ENCODE data around the gene NPFF.

Gene NPFF

DNA sequence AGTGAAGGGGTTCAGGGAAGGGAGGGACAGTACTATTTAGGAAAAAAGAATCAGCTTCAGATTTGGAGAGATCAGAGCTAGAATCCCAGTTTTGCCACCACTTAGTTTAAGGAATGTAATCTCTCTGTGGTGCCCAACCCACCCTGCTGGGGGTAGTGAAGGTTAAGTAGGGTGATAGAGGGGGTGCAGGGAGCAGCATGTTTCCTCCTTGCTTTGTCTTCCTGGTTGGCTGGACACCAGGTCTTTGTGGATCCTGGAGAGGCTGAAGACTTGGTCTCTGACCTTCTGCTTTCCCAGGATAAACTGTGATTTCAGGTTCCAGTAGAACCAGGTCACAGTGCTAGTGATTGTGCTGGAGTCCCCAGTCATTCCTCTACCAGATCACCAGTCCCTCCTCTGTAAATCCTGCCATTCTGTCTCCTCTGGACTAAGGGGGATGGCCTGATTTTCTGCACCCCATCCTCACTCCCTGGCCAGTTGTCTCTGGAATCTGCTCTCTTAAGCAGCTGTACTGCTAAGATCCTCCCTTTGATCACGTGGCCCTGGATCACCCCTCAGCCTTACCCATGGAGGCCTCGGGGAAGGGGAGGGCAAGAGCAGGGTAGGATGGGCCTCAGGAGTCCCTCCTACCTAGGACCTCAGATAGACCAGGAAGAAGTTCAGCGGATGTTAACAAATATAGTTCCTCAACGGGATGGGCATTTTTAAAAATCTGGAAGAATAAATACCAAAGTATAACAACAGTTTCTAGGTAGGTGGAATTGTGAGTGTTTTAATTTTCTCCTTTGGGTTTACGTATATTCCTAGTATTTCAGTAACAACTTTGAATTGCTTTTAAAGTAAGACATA lies 11.2 kb downstream of the NPFF start:
- Histone ChIP-seq H3K9ac (ENCODE audit: low read depth, low read length) (no peak overlapping the region), H3K4me1 (ENCODE audit: insufficient read depth, low read length) (peaks cover 22% of the 10 kb centered on the region), H3K36me3 (ENCODE audit: insufficient read depth, low read length) (no peaks in the 10 kb centered on the region), H3K9me3 (ENCODE audit: control insufficient read depth, insufficient read depth, low read length) (no peaks in the 10 kb centered on the region)

DNA sequence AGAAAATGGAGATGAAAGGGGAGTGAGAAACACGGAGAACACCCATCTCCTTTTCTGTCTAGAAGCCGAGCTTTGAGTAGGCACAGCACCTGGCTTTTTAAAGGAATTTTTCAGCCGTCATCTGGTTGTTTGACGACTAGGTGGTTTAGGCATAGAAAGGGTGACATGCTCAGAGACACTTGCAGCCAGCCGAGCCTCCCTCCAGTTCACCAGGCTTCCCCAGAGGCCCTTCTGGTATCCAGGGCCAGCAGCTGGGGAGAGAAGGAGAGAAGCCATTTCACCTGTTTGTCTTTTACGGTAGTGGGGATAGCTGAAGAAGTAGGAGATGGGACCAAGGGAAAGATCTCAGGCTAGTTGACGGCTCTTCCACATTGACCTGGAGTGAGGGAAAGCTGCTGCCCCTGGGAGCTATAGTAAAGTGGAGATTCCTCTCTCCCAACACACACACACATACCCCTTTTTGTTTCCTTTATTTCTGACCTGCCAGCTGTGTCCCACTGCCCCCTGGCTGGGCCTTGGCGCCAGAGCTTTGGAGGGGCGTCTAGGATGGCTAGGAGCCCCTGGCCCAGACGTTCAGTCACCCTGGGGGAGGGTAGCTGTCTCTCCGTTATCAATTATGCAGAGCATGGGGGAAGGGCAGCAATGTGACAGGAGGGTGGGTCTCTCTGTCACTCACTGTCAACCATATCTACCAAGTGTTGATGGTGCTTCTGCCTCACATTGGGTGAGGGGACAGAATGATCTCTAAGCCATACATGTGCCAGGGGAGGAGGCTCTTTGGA lies 13.5 kb downstream of the NPFF start:
- Histone ChIP-seq H3K9me3 (ENCODE audit: control insufficient read depth, insufficient read depth, low read length) (no peaks in the 10 kb centered on the region), H3K4me1 (ENCODE audit: insufficient read depth, low read length) (peaks cover 22% of the 10 kb centered on the region), H3K36me3 (ENCODE audit: insufficient read depth, low read length) (no peaks in the 10 kb centered on the region), H3K9ac (ENCODE audit: low read depth, low read length) (peak overlapping the region; percentile 64)

DNA sequence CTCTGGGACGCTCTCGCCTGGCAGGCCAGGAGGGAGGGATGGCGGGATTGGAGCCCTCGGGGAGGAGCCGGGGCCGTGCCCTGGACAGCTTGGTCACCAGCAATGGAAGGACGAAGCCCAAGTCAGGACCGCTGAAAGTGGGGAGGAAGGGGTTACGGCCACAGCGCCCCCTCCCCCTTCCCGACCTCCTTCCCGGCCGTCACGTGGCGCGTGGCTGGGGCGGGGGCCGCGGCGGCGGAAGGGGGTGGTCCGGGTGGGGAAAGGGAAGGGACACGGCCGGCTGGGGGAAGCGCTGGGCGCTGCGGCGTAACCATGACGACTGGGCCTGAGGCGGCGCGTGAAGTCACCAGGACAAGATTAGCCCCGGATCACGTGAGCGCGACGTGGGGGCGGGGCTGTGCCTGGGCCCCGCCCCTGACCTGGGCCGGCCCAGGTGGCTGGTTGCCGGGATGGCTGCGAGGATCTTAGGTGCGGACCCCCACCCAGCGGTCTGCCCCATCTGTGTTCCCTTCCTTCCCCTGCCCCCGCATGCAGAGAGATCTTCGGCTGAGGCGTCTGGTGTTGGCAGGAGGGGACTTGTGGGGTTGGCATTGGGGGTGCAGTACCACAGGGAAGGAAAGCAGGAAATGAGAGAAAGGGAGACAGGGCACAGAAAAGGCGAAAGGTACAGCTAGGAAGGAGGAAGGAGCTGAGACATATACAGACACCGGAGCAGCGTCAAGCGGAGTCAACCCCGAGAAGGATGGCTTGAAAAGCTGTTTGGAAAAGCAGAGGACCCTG lies 14.3 kb downstream of the NPFF start:
- Histone ChIP-seq H3K4me1 (ENCODE audit: insufficient read depth, low read length) (peaks cover 17% of the 10 kb centered on the region), H3K36me3 (ENCODE audit: insufficient read depth, low read length) (no peaks in the 10 kb centered on the region), H3K9me3 (ENCODE audit: control insufficient read depth, insufficient read depth, low read length) (no peaks in the 10 kb centered on the region), H3K9ac (ENCODE audit: low read depth, low read length) (peak overlapping the region; percentile 64)

DNA sequence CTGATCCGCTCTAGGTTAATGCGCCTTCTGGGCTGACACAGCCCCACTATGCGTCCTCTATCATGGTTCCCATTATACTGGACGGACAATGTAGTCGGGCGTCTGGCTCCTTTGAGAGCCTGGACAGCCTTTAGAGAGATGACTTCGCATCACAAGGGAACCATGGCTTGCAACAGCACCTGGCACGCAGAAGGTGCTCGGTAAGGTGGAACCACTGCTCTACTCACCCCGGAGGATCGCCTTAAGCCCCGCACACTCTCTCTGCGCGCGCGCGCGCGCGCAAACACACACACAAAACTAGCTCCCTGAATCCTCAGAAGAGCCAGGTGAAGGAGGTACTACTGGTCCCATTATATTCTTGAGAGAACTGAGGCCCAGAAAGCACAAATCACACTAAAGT lies 15.1 kb downstream of the NPFF start:
- no peaks in the 10 kb centered on the region for H3K9me3 ChIP-seq (ENCODE audit: control insufficient read depth, insufficient read depth, low read length)
- peak overlapping the region; percentile 64 for H3K9ac ChIP-seq (ENCODE audit: low read depth, low read length)
- peaks cover 17% of the 10 kb centered on the region for H3K4me1 ChIP-seq (ENCODE audit: insufficient read depth, low read length)
- H3K36me3 ChIP-seq (ENCODE audit: insufficient read depth, low read length): no peaks in the 10 kb centered on the region

DNA sequence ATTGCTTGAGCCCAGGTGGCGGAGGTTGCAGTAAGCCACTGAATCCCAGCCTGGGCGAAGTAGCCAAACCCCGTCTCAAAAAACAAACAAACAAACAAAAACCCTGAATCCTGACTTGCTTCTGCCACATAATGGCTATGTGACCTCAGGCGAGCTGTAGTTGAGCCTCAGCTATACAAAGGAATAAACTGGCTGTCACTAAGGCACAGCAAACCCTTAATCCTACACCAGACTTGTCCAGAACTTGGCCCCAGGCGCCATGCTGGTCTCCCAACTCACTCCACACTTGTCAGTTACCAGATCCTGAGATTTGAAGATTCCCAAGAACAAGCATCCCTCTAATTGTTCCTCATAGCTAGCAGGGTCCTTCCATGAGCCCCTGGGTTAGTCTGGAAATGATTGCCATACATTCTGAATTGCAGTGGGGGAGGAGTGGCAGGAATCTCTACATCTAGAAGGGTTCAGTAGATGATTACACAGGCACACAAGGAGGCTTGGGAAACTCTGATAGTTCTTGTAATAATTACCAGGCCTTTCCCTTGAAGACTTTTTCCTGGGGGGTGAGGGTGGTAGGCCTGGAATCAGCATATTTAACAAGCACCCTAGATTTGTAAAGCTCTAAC lies 17.9 kb downstream of the NPFF start:
- peaks cover 4% of the 10 kb centered on the region for H3K4me1 ChIP-seq (ENCODE audit: insufficient read depth, low read length)
- H3K9me3 ChIP-seq (ENCODE audit: control insufficient read depth, insufficient read depth, low read length): no peaks in the 10 kb centered on the region
- peaks cover 3% of the 10 kb centered on the region; the same call in 1 of the 2 replicates for H3K36me3 ChIP-seq (ENCODE audit: insufficient read depth, low read length)
- H3K9ac ChIP-seq (ENCODE audit: low read depth, low read length): no peak overlapping the region

DNA sequence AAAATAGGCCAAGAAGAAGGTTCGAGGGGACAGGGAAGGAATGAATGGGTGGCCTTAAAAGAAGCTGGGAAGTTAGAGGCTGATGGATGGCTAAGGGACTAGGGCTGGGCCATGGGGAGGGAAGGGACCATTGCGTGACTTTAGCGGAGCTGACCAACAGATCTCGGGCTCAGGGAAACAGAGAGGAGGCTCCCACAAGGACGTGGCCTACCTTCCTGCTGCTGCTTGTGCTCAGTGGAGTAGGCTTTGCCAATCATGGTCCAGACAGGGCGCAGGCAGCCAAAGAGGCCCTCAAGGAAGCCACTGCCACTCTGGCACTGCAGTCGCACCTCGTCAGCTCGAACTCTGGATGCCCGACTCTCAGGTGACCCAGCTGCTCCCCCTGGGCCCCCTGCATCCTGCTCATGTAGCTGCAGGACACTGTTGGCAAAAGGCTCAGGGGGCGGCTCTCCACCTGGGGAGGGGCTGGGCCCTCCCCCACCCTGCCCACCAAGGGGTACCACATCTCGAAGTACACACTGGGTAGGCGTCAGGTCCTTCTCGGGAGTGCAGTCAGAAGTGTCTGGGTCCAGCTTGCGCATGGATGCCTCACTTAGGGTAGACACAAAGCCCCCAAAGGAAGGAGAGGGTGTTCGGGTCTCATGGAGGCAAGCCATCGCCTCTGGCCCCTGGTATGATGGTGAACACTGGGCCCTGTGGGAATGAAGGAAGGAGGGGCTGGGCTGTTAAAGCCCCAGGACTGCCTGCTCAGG lies 20.4 kb downstream of the NPFF start:
- Histone ChIP-seq H3K9ac (ENCODE audit: low read depth, low read length) (no peak overlapping the region), H3K4me1 (ENCODE audit: insufficient read depth, low read length) (no peaks in the 10 kb centered on the region), H3K36me3 (ENCODE audit: insufficient read depth, low read length) (peaks cover 12% of the 10 kb centered on the region; the same call in 1 of the 2 replicates), H3K9me3 (ENCODE audit: control insufficient read depth, insufficient read depth, low read length) (no peaks in the 10 kb centered on the region)

DNA sequence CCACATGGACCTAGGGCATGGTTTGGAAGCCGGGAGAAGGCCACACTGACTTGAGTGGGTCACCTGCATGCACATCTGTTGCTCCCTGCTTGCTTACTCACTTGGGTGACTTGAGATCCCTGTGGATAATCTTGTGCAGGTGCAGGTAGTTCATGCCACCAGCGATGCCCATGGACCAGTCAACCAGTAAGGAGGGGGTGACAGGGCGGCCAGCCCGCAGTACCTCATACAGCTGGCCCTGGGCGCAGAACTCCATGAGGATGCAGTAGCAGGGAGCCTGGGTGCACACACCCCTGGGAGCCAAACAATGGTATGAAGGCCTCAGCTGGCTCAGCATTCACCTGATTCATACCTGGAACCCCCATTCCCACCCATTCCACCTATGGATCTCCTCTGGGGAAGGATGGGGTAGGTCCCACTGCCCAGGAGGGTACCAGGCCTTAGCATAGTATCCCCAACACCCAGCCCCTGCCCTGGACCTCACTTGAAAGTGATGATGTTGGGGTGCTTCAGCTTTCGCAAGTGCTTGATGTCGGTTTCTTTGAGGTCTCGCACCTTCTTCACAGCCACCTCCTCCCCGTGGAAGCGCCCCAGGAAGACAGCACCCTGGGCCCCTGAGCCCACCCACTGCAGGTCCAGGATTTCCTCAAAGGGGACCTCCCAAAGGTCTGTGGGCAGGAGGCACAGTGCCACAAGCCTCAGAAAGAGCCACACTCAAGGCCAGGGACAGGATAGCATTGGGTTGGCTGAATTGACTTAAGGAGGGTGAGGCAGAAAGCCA lies 21.1 kb downstream of the NPFF start:
- no peak overlapping the region for H3K9ac ChIP-seq (ENCODE audit: low read depth, low read length)
- peaks cover 12% of the 10 kb centered on the region; the same call in 1 of the 2 replicates for H3K36me3 ChIP-seq (ENCODE audit: insufficient read depth, low read length)

DNA sequence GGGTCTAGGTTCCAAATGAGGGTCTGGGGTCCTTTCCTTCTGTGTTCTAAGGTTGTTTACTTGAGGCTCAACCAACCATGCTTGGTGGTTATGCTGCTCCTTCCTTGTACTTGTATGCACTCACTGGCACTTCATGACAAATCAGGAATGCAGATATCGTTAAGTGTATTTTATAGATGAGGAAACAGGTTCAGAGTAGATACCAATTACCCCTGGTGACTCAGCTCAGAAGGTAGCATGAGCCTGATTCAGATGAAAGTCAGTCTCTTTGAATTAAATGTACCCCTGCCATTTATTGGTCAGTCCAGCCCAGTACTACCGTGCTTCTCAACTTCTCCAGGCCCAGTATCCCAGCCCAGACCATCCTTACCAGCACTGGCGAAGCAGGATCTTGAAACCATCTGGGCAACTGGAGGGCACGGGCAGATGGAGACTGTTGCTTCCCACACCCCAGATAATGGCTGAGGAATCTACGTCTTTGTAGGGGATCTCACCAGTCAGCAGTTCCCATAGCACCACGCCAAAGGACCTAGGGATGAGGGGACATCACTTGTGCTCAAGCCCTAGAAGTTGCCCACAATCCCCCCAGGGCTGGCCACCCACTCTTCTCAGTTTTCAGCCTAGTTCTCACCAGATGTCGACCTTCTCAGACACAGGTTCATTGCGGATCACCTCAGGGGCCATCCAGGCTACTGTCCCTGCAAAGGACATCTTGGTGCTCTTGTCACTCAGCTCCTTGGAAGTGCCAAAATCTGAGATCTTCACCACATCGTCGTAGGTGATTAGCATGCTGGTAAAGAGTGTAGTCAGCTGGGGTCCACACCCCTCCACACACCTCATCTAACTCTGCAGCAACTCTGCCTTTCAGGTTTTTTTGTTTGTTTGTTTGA lies 22.4 kb downstream of the NPFF start:
- H3K36me3 ChIP-seq (ENCODE audit: insufficient read depth, low read length): peaks cover 18% of the 10 kb centered on the region
- H3K4me1 ChIP-seq (ENCODE audit: insufficient read depth, low read length): no peaks in the 10 kb centered on the region; the same call in 1 of the 2 replicates
- no peaks in the 10 kb centered on the region for H3K9me3 ChIP-seq (ENCODE audit: control insufficient read depth, insufficient read depth, low read length)
- no peak overlapping the region for H3K9ac ChIP-seq (ENCODE audit: low read depth, low read length)

More for the DNA sequence above, 21.1 kb downstream of the NPFF start:
- H3K4me1 ChIP-seq (ENCODE audit: insufficient read depth, low read length): no peaks in the 10 kb centered on the region
- no peaks in the 10 kb centered on the region for H3K9me3 ChIP-seq (ENCODE audit: control insufficient read depth, insufficient read depth, low read length)

DNA sequence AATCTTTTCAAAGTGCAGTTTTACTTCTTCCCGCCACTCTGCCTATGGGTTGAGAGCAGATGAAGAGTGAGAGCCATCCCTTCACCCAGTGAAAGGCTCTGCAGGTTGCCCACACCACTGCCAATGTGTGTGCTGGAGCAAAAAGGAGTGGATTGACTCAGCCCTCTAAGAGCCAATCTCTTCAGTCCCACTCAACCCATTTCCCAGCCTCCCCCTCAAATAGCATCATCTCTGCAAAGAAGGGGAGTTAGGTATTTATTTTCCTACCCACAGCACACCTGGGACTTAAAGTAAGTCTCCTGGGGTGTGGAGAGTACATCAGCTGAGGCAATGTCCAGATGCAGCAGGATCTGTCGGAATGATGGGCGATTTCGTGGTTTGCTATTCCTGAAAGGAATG lies 23.3 kb downstream of the NPFF start:
- H3K9ac ChIP-seq (ENCODE audit: low read depth, low read length): no peak overlapping the region
- H3K4me1 ChIP-seq (ENCODE audit: insufficient read depth, low read length): peaks cover under 1% of the 10 kb centered on the region; the same call in 1 of the 2 replicates
- H3K36me3 ChIP-seq (ENCODE audit: insufficient read depth, low read length): peaks cover 25% of the 10 kb centered on the region
- H3K9me3 ChIP-seq (ENCODE audit: control insufficient read depth, insufficient read depth, low read length): no peaks in the 10 kb centered on the region

GRCh38 chr12:53483225-53483978 lies 23.9 kb downstream of the NPFF start:
- Histone ChIP-seq H3K9me3 (ENCODE audit: control insufficient read depth, insufficient read depth, low read length) (no peaks in the 10 kb centered on the region), H3K9ac (ENCODE audit: low read depth, low read length) (no peak overlapping the region), H3K36me3 (ENCODE audit: insufficient read depth, low read length) (peaks cover 29% of the 10 kb centered on the region), H3K4me1 (ENCODE audit: insufficient read depth, low read length) (peaks cover 3% of the 10 kb centered on the region; the same call in 1 of the 2 replicates)

- Histone ChIP-seq H3K4me1 (ENCODE audit: insufficient read depth, low read length) (peaks cover 3% of the 10 kb centered on the region; the same call in 1 of the 2 replicates), H3K9ac (ENCODE audit: low read depth, low read length) (no peak overlapping the region), H3K9me3 (ENCODE audit: control insufficient read depth, insufficient read depth, low read length) (no peaks in the 10 kb centered on the region), H3K36me3 (ENCODE audit: insufficient read depth, low read length) (peaks cover 36% of the 10 kb centered on the region)
Measured at GRCh38 chr12:53482626-53483168, 24.6 kb downstream of the NPFF start.

Measured in ES-I3 (cell line).